BJ (cell line): ENCODE measurements around the gene ATRN. TPM values are rescaled to one million over a fixed set of nuclear protein-coding genes. Genes with fewer than 3 reads are reported as not detected.
"Not testable (repeated sequence)": the region's sequence is repeated elsewhere in the genome, so short reads cannot be mapped to it uniquely, and the experiment has no call there.

Experiments
- CTCF ChIA-PET: fragments of 350-600 bp; formaldehyde crosslinking; extraction: SDS; loops from one replicate; lab custom pipeline; 2021; ENCODE audit warnings: antibody characterized with exemption, inconsistent platforms; lab: Yijun Ruan, JAX
- POLR2A ChIA-PET: fragments of 300-600 bp; sonication (Branson Sonifier 250); formaldehyde crosslinking; extraction: SDS; loops from one replicate; lab custom pipeline; 2021; ENCODE audit warnings: antibody characterized with exemption; lab: Charles Lee
- DNase-seq: peaks from one replicate; pipeline ENCODE4 v3.0.0-alpha.2; 2011; ENCODE audit warnings: low read depth
- H3K27me3 ChIP-seq: 2 replicates; pipeline ENCODE4 v1.6.0; 2011; ENCODE audit warnings: low read length; ENCODE audit not compliant: control insufficient read depth, insufficient read depth
- H3K36me3 ChIP-seq: 2 replicates; pipeline ENCODE4 v1.5.1; 2011; ENCODE audit warnings: low read length; ENCODE audit not compliant: control insufficient read depth, insufficient read depth
- H3K4me3 ChIP-seq: 2 replicates; pipeline ENCODE4 v1.5.1; 2011; ENCODE audit warnings: low read depth, mild to moderate bottlenecking, control low read depth, low read length
- CTCF ChIP-seq: IDR thresholded peaks from 2 replicates; pipeline ENCODE4 v1.5.1; 2011; ENCODE audit warnings: low read depth, mild to moderate bottlenecking, control low read depth, inconsistent platforms, low read length, moderate library complexity; ENCODE audit not compliant: insufficient read depth
- polyA plus RNA-seq: library from polyadenylated mRNA; depleted of rRNA; stranded (reverse); fragments of >200 nt; gene quantifications from 2 replicates; pipeline ENCODE4 v1.2.3, GENCODE V29; 2011

The ATRN gene
- polyA plus RNA-seq, 1 experiment: 55.7 TPM

GRCh38 chr20:3532089-3532615 lies 61.3 kb downstream of the ATRN start:
- Histone ChIP-seq H3K4me3 (no peak overlapping the region), H3K27me3 (no peaks in the 10 kb centered on the region), H3K36me3 (no peaks in the 10 kb centered on the region)
- ChIA-PET CTCF (interaction anchor here (0.6 kb wide), 1 partner anchor 474 kb away, joined by 4 read pairs; no protein-coding TSS in a partner anchor), POLR2A (no interaction called here)
- no peak for TF ChIP-seq CTCF
- DNase-seq: no peak

GRCh38 chr20:3537733-3538132 lies 66.9 kb downstream of the ATRN start:
- H3K27me3 ChIP-seq, CTCF ChIA-PET, POLR2A ChIA-PET, H3K4me3 ChIP-seq, DNase-seq, H3K36me3 ChIP-seq: not testable (repeated sequence)

GRCh38 chr20:3539311-3540107 lies 68.7 kb downstream of the ATRN start:
- TF ChIP-seq CTCF: no peak
- POLR2A ChIA-PET: no interaction called here
- no peak for DNase-seq
- CTCF ChIA-PET: interaction anchor here (0.6 to 1.0 kb wide), 2 partner anchors 24 to 27 kb away, joined by 4 read pairs; no protein-coding TSS in a partner anchor
- Histone ChIP-seq H3K4me3 (no peak overlapping the region), H3K27me3 (no peaks in the 10 kb centered on the region), H3K36me3 (no peaks in the 10 kb centered on the region)

GRCh38 chr20:3541887-3542721 lies 71.3 kb downstream of the ATRN start:
- ChIA-PET CTCF (interaction anchor here (0.6 kb wide), 1 partner anchor 193 kb away, joined by 3 read pairs; no protein-coding TSS in a partner anchor), POLR2A (no interaction called here)
- no peaks in the 10 kb centered on the region for H3K27me3 ChIP-seq
- no peaks in the 10 kb centered on the region for H3K36me3 ChIP-seq
- no peak overlapping the region for H3K4me3 ChIP-seq
- no peak for TF ChIP-seq CTCF
- DNase-seq: no peak

- POLR2A ChIA-PET: no interaction called here
- TF ChIP-seq CTCF: no peak
- DNase-seq: no peak
- H3K36me3 ChIP-seq: no peaks in the 10 kb centered on the region
- CTCF ChIA-PET: no interaction called here
- no peak overlapping the region for H3K4me3 ChIP-seq
- H3K27me3 ChIP-seq: no peaks in the 10 kb centered on the region
Observed at GRCh38 chr20:3543901-3544507, 73.2 kb downstream of the ATRN start.
